HEK293 (cell line): ENCODE measurements around the gene FLRT2.

Experiments used
- SALL2 ChIP-seq: fragments of 450-650 bp; formaldehyde crosslinking; IDR thresholded peaks from 2 replicates; pipeline ENCODE4 v1.5.0; 2017; ENCODE audit warnings: missing biosample characterization, mild to moderate bottlenecking, missing genetic modification characterization, borderline replicate concordance
- TCF7L2 ChIP-seq: IDR thresholded peaks from 2 replicates; pipeline ENCODE4 v1.6.1; 2011; ENCODE audit warnings: low read depth, mild to moderate bottlenecking, inconsistent platforms, low read length, moderate library complexity, borderline replicate concordance
- ZNF174 ChIP-seq: fragments of 450-650 bp; formaldehyde crosslinking; IDR thresholded peaks from 2 replicates; pipeline ENCODE4 v1.5.0; 2017; ENCODE audit warnings: missing biosample characterization, mild to moderate bottlenecking, missing genetic modification characterization
- ZNF221 ChIP-seq: fragments of 450-650 bp; formaldehyde crosslinking; IDR thresholded peaks from 2 replicates; pipeline ENCODE4 v1.5.1; 2017; ENCODE audit warnings: missing biosample characterization, missing genetic modification characterization, borderline replicate concordance
- ZNF24 ChIP-seq: fragments of 450-650 bp; formaldehyde crosslinking; IDR thresholded peaks from 2 replicates; pipeline ENCODE4 v1.5.1; 2016; ENCODE audit warnings: missing biosample characterization, missing genetic modification characterization
- ZNF274 ChIP-seq, 2 experiments: fragments of 200-500 bp in 1 of 2; fragments of 450-650 bp in 1 of 2; sonication (Bioruptor generic) in 1 of 2; formaldehyde crosslinking in 1 of 2; IDR thresholded peaks; 2 replicates each; pipeline versions ENCODE4 v1.5.1 to v1.6.1; 2014 to 2016; ENCODE audit warnings: borderline replicate concordance in 1 of 2, inconsistent platforms in 1 of 2, low read length in 1 of 2, missing biosample characterization in 1 of 2, missing genetic modification characterization in 1 of 2
- ZNF302 ChIP-seq: fragments of 450-650 bp; formaldehyde crosslinking; IDR thresholded peaks from 2 replicates; pipeline ENCODE4 v1.5.1; 2016; ENCODE audit warnings: missing biosample characterization, missing genetic modification characterization, low read depth
- ZNF311 ChIP-seq: fragments of 450-650 bp; formaldehyde crosslinking; IDR thresholded peaks from 2 replicates; pipeline ENCODE4 v1.5.1; 2017; ENCODE audit warnings: missing biosample characterization, missing genetic modification characterization, borderline replicate concordance
- ZNF404 ChIP-seq: fragments of 450-650 bp; formaldehyde crosslinking; IDR thresholded peaks from 2 replicates; pipeline ENCODE4 v1.5.1; 2017; ENCODE audit warnings: missing biosample characterization, missing genetic modification characterization
- TF ChIP-seq, protein P1 (sequence below): IDR thresholded peaks from 2 replicates; pipeline ENCODE4 v1.6.1; 2011; ENCODE audit warnings: mild to moderate bottlenecking, low read depth, low read length, borderline replicate concordance
- TF ChIP-seq, protein P2 (sequence below): fragments of 450-650 bp; formaldehyde crosslinking; IDR thresholded peaks from 2 replicates; pipeline ENCODE4 v1.5.1; 2016; ENCODE audit warnings: missing biosample characterization, missing genetic modification characterization
- TF ChIP-seq, protein P3 (sequence below): fragments of 450-650 bp; formaldehyde crosslinking; IDR thresholded peaks from 2 replicates; pipeline ENCODE4 v1.5.1; 2016; ENCODE audit warnings: missing biosample characterization, missing genetic modification characterization
- TF ChIP-seq, protein P4 (sequence below): fragments of 450-650 bp; formaldehyde crosslinking; IDR thresholded peaks from 2 replicates; pipeline ENCODE4 v1.5.1; 2017; ENCODE audit warnings: missing biosample characterization, missing genetic modification characterization

DNA sequence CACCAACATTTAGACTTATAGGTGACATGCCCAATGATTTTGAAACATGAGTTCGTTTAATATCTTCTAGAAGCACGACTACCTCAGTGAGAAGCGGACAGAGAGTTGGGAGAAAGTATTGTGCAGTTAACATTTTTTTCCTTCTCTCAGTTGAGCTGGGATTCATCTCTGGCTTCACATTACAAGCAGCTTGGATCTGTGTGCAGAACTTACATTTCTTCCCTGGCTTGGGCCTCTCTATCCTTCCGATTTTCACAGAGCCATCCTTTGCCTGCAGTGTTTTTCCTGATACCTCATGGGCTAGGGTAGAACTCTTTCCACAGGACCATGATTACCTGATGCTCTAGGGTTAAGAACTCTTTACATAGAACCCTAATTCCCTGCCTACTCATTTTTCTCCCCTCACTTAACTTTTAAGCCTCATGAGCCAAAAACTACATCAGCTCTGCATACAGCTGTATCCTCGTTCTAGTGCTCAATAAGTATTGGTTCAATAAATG is 86.5 kb downstream of the FLRT2 start:
- TF ChIP-seq, protein P1, sequence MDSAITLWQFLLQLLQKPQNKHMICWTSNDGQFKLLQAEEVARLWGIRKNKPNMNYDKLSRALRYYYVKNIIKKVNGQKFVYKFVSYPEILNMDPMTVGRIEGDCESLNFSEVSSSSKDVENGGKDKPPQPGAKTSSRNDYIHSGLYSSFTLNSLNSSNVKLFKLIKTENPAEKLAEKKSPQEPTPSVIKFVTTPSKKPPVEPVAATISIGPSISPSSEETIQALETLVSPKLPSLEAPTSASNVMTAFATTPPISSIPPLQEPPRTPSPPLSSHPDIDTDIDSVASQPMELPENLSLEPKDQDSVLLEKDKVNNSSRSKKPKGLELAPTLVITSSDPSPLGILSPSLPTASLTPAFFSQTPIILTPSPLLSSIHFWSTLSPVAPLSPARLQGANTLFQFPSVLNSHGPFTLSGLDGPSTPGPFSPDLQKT: no peak
- TF ChIP-seq, protein P2, sequence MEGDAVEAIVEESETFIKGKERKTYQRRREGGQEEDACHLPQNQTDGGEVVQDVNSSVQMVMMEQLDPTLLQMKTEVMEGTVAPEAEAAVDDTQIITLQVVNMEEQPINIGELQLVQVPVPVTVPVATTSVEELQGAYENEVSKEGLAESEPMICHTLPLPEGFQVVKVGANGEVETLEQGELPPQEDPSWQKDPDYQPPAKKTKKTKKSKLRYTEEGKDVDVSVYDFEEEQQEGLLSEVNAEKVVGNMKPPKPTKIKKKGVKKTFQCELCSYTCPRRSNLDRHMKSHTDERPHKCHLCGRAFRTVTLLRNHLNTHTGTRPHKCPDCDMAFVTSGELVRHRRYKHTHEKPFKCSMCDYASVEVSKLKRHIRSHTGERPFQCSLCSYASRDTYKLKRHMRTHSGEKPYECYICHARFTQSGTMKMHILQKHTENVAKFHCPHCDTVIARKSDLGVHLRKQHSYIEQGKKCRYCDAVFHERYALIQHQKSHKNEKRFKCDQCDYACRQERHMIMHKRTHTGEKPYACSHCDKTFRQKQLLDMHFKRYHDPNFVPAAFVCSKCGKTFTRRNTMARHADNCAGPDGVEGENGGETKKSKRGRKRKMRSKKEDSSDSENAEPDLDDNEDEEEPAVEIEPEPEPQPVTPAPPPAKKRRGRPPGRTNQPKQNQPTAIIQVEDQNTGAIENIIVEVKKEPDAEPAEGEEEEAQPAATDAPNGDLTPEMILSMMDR (tag by site-specific recombination): no peak
- no peak for TF ChIP-seq ZNF404
- no peak for TF ChIP-seq ZNF302 (tag by site-specific recombination)
- TF ChIP-seq ZNF274 (IDR thresholded peaks at IDR 0.05; ENCODE audit: low read length): no peak
- TF ChIP-seq ZNF274 (tag by site-specific recombination; IDR thresholded peaks at IDR 0.05; ENCODE audit: borderline replicate concordance): no peak
- no peak for TF ChIP-seq SALL2 (tag by site-specific recombination)
- TF ChIP-seq ZNF311 (tag by site-specific recombination): no peak
- no peak for TF ChIP-seq TCF7L2
- TF ChIP-seq, protein P3, sequence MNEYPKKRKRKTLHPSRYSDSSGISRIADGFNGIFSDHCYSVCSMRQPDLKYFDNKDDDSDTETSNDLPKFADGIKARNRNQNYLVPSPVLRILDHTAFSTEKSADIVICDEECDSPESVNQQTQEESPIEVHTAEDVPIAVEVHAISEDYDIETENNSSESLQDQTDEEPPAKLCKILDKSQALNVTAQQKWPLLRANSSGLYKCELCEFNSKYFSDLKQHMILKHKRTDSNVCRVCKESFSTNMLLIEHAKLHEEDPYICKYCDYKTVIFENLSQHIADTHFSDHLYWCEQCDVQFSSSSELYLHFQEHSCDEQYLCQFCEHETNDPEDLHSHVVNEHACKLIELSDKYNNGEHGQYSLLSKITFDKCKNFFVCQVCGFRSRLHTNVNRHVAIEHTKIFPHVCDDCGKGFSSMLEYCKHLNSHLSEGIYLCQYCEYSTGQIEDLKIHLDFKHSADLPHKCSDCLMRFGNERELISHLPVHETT (tag by site-specific recombination): no peak
- TF ChIP-seq ZNF221 (tag by site-specific recombination): no peak
- TF ChIP-seq ZNF24 (tag by site-specific recombination): no peak
- TF ChIP-seq, protein P4, sequence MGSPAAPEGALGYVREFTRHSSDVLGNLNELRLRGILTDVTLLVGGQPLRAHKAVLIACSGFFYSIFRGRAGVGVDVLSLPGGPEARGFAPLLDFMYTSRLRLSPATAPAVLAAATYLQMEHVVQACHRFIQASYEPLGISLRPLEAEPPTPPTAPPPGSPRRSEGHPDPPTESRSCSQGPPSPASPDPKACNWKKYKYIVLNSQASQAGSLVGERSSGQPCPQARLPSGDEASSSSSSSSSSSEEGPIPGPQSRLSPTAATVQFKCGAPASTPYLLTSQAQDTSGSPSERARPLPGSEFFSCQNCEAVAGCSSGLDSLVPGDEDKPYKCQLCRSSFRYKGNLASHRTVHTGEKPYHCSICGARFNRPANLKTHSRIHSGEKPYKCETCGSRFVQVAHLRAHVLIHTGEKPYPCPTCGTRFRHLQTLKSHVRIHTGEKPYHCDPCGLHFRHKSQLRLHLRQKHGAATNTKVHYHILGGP (tag by site-specific recombination): no peak
- no peak for TF ChIP-seq ZNF174
